Subcutaneous adipose tissue (tissue), 4 donors: Measurements from ENCODE around the gene RBMS1. TPM values are rescaled to one million over a fixed set of nuclear protein-coding genes. Genes with fewer than 3 reads are reported as not detected.

Experiments used
- CTCF ChIP-seq: fragments of 450-650 bp; IDR thresholded peaks from one replicate; pipeline ENCODE4 v1.5.1; 2016; ENCODE audit warnings: low read depth, mild to moderate bottlenecking, control low read depth, antibody characterized with exemption, moderate library complexity
- total RNA-seq, 4 donors: library from RNA; depleted of rRNA; stranded (reverse); fragments of >200 nt; gene quantifications; one replicate each; pipeline ENCODE4 v1.1.0, GENCODE V29; 2016

RBMS1 gene
- total RNA-seq, 4 donors from 2014 or later, result 80.1 to 164 (median 95.7) TPM

GRCh38 chr2:160431441-160431840 is 62.2 kb downstream of the RBMS1 start:
- TF ChIP-seq CTCF, result no peak

DNA sequence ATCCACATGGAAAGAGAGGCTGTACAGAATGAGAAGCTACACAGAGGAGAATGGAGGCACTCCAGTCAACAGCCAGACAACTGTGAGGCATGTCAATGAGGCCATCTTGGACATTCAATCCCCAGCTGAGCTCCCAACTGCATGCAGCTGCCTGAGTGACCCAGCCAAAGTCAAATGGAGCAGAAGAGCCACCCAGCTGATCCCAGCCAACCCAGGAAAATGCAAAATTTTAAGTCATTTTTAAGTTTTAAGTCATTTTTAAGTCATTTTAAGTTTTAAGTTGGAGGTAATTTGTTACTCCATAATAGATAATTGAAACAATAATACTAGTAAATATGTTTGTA is 63.6 kb downstream of the RBMS1 start:
- no peak for TF ChIP-seq CTCF

DNA sequence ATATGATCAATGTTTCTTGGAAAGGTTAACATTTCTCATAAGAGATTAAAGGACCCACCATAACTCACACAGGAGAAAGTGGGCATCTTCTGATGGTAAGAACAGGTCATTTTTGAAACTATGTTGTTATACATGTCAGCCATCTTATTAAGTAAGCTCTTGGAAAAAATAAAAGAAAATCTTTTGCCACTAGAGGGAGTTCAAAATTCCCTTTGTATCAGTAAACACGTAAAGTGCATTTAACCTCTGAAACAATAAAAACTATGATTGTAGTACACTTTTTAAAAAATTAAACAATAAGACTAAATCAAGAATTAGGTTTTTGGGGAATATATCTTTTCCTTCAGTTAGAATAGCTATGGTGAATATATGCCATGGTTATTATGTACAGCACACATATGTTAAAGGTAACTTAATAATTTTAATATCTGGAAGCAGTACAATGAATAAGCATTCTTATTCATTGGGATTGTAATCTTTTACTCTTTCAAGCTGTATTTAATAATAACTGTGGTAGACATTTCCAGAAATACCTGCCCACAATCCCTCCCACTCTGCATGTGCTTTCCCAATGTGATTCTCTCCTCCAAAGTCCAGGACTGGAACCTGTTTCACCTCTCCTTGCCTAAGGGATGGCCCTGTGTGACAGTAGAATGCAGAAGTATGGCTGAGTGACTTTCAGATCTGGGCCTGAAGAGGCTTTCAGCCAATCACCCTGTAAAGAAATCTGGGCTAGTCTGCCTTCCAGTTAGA is 64.2 kb downstream of the RBMS1 start:
- no peak for TF ChIP-seq CTCF

DNA sequence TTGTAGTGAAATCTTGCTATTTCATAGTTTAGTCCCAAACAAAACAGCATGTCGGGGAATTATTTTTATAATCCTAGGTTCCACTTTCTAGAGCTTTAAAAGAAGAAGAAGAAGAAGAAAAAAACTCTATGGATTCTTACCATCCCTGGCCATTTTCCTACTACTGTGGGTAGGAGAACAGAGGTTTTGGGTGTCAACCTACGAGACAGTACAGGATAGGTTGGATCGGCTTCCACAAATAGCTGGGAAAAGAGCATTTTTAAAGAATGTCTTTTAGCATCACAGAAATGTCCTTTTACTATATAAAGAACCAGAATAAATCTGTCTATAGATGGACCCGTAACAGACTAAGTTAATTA is 65.2 kb downstream of the RBMS1 start:
- TF ChIP-seq CTCF, result no peak

GRCh38 chr2:160427629-160428404 is 65.8 kb downstream of the RBMS1 start:
- TF ChIP-seq CTCF, result no peak

GRCh38 chr2:160426604-160427003 is 67.0 kb downstream of the RBMS1 start:
- no peak for TF ChIP-seq CTCF

- no peak for TF ChIP-seq CTCF
Measured at GRCh38 chr2:160425434-160426151, 68.0 kb downstream of the RBMS1 start.
